A673 (cell line): Measurements from ENCODE around the gene SLC25A25.

Experiments
- CTCF ChIP-seq: fragments of 300-800, 200-600 bp; sonication (generic); conservative IDR thresholded peaks from 2 replicates; pipeline ENCODE4 v1.5.1; 2017; ENCODE audit warnings: low read depth, mild to moderate bottlenecking, antibody characterized with exemption, low read length, moderate library complexity, mixed read lengths
- EZH2 ChIP-seq: fragments of 200-600 bp; sonication (generic); IDR thresholded peaks from 2 replicates; pipeline ENCODE4 v1.6.1; 2017; ENCODE audit warnings: borderline replicate concordance, low read depth, mild to moderate bottlenecking, mixed read lengths, antibody characterized with exemption, low read length; ENCODE audit not compliant: poor library complexity, severe bottlenecking

GRCh38 chr9:128099231-128099931 is 31.3 kb downstream of the SLC25A25 start:
- TF ChIP-seq CTCF, result no peak
- no peak for TF ChIP-seq EZH2
